AG04450 (cell line): ENCODE measurements around the gene PIK3R4. TPM values are rescaled to one million over a fixed set of nuclear protein-coding genes. Genes with fewer than 3 reads are reported as not detected.

Experiments used
- CTCF ChIA-PET: fragments of 300-600, 350-600 bp; formaldehyde crosslinking; extraction: SDS; loops from one replicate; lab custom pipeline; 2022; ENCODE audit warnings: antibody characterized with exemption, inconsistent platforms; lab: Charles Lee
- POLR2A ChIA-PET: fragments of 350-600 bp; formaldehyde crosslinking; extraction: SDS; loops from one replicate; lab custom pipeline; 2021; ENCODE audit warnings: antibody characterized with exemption, inconsistent platforms; lab: Yijun Ruan, JAX
- DNase-seq: peaks from one replicate; pipeline ENCODE4 v3.0.0-alpha.2; 2011; ENCODE audit warnings: low read depth, low spot score
- H3K27ac ChIP-seq: one replicate; pipeline ENCODE4 v1.5.1; 2012; ENCODE audit warnings: low read depth, low read length, control low read depth
- H3K27me3 ChIP-seq: one replicate; pipeline ENCODE4 v1.6.0; 2012; ENCODE audit warnings: low read length; ENCODE audit not compliant: control insufficient read depth, insufficient read depth
- H3K4me3 ChIP-seq: 2 replicates; pipeline ENCODE4 v1.5.1; 2011; ENCODE audit warnings: mild to moderate bottlenecking, low read depth, low read length, control low read depth
- H3K9me3 ChIP-seq: 2 replicates; pipeline ENCODE4 v1.5.1; 2012; ENCODE audit warnings: low read length; ENCODE audit not compliant: control insufficient read depth, insufficient read depth
- polyA plus RNA-seq: library from polyadenylated mRNA; depleted of rRNA; stranded (reverse); fragments of >200 nt; gene quantifications from 2 replicates; pipeline ENCODE4 v1.2.3, GENCODE V29; 2011
- TF ChIP-seq, protein P1 (sequence below): IDR thresholded peaks from 2 replicates; pipeline ENCODE4 v1.5.1; 2011; ENCODE audit warnings: low read depth, low read length, control low read depth, inconsistent platforms

Gene PIK3R4
- polyA plus RNA-seq, 1 experiment, result 25.6 TPM

- POLR2A ChIA-PET, result no interaction called here
- TF ChIP-seq, protein P1, sequence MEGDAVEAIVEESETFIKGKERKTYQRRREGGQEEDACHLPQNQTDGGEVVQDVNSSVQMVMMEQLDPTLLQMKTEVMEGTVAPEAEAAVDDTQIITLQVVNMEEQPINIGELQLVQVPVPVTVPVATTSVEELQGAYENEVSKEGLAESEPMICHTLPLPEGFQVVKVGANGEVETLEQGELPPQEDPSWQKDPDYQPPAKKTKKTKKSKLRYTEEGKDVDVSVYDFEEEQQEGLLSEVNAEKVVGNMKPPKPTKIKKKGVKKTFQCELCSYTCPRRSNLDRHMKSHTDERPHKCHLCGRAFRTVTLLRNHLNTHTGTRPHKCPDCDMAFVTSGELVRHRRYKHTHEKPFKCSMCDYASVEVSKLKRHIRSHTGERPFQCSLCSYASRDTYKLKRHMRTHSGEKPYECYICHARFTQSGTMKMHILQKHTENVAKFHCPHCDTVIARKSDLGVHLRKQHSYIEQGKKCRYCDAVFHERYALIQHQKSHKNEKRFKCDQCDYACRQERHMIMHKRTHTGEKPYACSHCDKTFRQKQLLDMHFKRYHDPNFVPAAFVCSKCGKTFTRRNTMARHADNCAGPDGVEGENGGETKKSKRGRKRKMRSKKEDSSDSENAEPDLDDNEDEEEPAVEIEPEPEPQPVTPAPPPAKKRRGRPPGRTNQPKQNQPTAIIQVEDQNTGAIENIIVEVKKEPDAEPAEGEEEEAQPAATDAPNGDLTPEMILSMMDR, result no peak
- no peaks in the 10 kb centered on the region for H3K9me3 ChIP-seq
- CTCF ChIA-PET, result interaction anchor here (1.0 to 2.2 kb wide), 3 partner anchors 11 to 436 kb away, joined by 4 to 6 read pairs (median 5); no protein-coding TSS in a partner anchor
- no peak overlapping the region for H3K27ac ChIP-seq
- H3K4me3 ChIP-seq, result no peak overlapping the region
- no peak for DNase-seq
- no peaks in the 10 kb centered on the region for H3K27me3 ChIP-seq
These were observed 34.9 kb downstream of the PIK3R4 start for GRCh38 chr3:130711565-130712324.

DNA sequence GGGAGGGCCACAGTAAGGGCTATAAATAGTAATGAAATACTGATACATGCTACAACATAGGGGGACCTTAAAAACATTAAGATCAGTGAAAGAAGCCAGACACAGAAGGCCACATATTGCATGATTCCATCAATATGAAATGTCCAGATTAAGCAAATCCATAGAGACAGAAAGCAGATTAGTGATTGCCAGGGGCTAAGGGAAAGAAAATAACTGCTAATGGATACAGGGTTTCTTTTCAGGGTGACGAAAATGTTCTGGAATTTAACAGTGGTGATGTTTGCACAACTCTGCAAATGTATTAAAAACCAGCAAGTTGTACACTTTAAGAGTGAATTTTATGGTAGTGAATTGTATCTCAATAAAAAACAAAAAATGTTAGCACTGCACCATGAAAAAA lies 37.0 kb downstream of the PIK3R4 start:
- Histone ChIP-seq H3K9me3 (no peaks in the 10 kb centered on the region), H3K27ac (no peak overlapping the region), H3K4me3 (no peak overlapping the region), H3K27me3 (no peaks in the 10 kb centered on the region)
- TF ChIP-seq, protein P1, result no peak
- CTCF ChIA-PET, result no interaction called here
- POLR2A ChIA-PET, result no interaction called here
- no peak for DNase-seq

GRCh38 chr3:130707902-130708601 lies 38.6 kb downstream of the PIK3R4 start:
- TF ChIP-seq, protein P1, result no peak
- H3K9me3 ChIP-seq, result no peaks in the 10 kb centered on the region
- ChIA-PET CTCF (no interaction called here), POLR2A (no interaction called here)
- no peak overlapping the region for H3K4me3 ChIP-seq
- DNase-seq, result no peak
- H3K27me3 ChIP-seq, result no peaks in the 10 kb centered on the region
- no peak overlapping the region for H3K27ac ChIP-seq

DNA sequence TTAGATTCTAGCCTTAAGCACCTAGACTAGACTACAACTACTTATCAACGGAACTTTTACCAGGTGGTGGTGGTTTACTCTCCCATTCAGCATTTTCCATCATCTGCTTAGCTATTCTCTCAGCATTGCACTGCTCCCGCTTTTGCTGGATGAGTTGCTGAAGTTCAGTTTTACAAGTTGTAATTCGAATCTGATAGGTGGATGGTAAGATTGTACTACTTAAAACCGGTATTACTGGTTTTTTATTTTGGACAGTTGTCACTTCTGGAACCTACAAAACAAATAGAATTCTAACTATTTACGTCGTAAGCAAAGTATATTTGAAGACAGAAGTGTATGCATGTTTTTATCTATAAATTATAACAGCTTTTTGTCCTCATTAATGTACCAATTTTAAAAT lies 41.1 kb downstream of the PIK3R4 start:
- ChIA-PET POLR2A (no interaction called here), CTCF (no interaction called here)
- no peaks in the 10 kb centered on the region for H3K9me3 ChIP-seq
- H3K4me3 ChIP-seq, result no peak overlapping the region
- no peaks in the 10 kb centered on the region for H3K27me3 ChIP-seq
- TF ChIP-seq, protein P1, result no peak
- no peak overlapping the region for H3K27ac ChIP-seq
- no peak for DNase-seq

DNA sequence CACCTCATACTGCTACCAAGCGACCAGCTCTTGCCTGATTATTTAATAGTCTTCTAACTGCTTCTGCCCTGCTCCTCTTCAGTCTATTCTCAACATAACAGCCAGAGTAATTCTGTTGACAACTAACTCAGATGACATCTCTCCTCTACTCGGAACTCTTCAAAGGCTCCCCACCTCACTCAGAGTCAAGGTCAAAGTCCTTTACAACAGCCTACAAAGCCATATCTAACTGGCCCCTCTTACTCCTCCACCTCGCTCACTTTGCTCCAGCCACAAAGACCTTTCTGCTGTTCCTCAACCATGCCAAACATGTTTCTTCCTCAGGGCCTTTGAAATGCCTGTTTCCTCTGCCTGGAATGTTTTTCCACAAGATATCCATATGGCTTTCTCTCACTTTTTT lies 43.6 kb downstream of the PIK3R4 start:
- Histone ChIP-seq H3K27ac (no peak overlapping the region), H3K9me3 (no peaks in the 10 kb centered on the region), H3K27me3 (no peaks in the 10 kb centered on the region), H3K4me3 (no peak overlapping the region)
- ChIA-PET POLR2A (no interaction called here), CTCF (no interaction called here)
- TF ChIP-seq, protein P1, result no peak
- no peak for DNase-seq
